Prostate gland (tissue), 2 donors: ENCODE measurements around the gene MLIP.

Experiments
- CTCF ChIP-seq, 4 experiments: fragments of 200-600 bp in 2 of 4; fragments of 450-650 bp in 2 of 4; sonication (generic) in 2 of 4; IDR thresholded peaks; 1 replicate in 3 of 4; 2 replicates in 1 of 4; pipeline ENCODE4 v1.5.1; 2016 to 2019; ENCODE audit warnings: antibody characterized with exemption in 4 of 4, mild to moderate bottlenecking in 2 of 4, moderate library complexity in 2 of 4
- POLR2A ChIP-seq: fragments of 450-650 bp; IDR thresholded peaks from one replicate; pipeline ENCODE4 v1.6.1; 2016; ENCODE audit warnings: antibody characterized with exemption, mild to moderate bottlenecking
- POLR2AphosphoS5 ChIP-seq: sonication (generic); formaldehyde crosslinking; IDR thresholded peaks from one replicate; pipeline ENCODE4 v1.6.1; 2017; ENCODE audit warnings: antibody characterized with exemption

- TF ChIP-seq CTCF (IDR thresholded peaks at IDR 0.05) (no peak), POLR2A (no peak), POLR2AphosphoS5 (no peak)
These were observed 179.9 kb downstream of the MLIP start for GRCh38 chr6:54291146-54291545.
